Urinary bladder (tissue), 4 donors: ENCODE measurements around the gene PLAU. TPM values are rescaled to one million over a fixed set of nuclear protein-coding genes. Genes with fewer than 3 reads are reported as not detected.

Experiments used
- DNase-seq: peaks from one replicate; pipeline ENCODE4 v3.0.0-alpha.2; 2015; ENCODE audit errors: extremely low spot score
- H3K27ac ChIP-seq: one replicate; pipeline ENCODE4 v1.5.1; 2013; ENCODE audit warnings: low read depth, mild to moderate bottlenecking, moderate library complexity
- H3K36me3 ChIP-seq: one replicate; pipeline ENCODE4 v1.6.1; 2013; ENCODE audit warnings: mild to moderate bottlenecking, moderate library complexity; ENCODE audit not compliant: insufficient read depth
- H3K4me1 ChIP-seq: one replicate; pipeline ENCODE4 v1.6.1; 2013; ENCODE audit warnings: mild to moderate bottlenecking, moderate library complexity; ENCODE audit not compliant: insufficient read depth
- H3K4me3 ChIP-seq: one replicate; pipeline ENCODE4 v1.5.1; 2013; ENCODE audit warnings: low read depth, low read length
- WGBS: extraction: QIAGEN DNeasy Blood & Tissue Kit; methylation state at CpG from one replicate; pipeline ENCODE4 v1.1.7; 2013; 5-methylcytosine and 5-hydroxymethylcytosine counted together
- polyA plus RNA-seq: library from polyadenylated mRNA; stranded (reverse); fragments of 200-250 nt; gene quantifications from one replicate; pipeline ENCODE4 v1.2.3, GENCODE V29; 2013
- total RNA-seq: library from RNA; depleted of rRNA; stranded (reverse); fragments of >200 nt; gene quantifications from one replicate; pipeline ENCODE4 v1.2.3, GENCODE V29; 2014
- donor health status: healthy with polysubstance abuse.
- donor health status: healthy.

The PLAU gene
- total and polyA plus RNA-seq, 2 donors, result 9.5 to 10.0 TPM

GRCh38 chr10:73967022-73967429, 56.1 kb downstream of the PLAU start:
- H3K27ac ChIP-seq, result no peak overlapping the region
- H3K4me1 ChIP-seq, result no peaks in the 10 kb centered on the region

More at GRCh38 chr10:73967022-73967429, 56.1 kb downstream of the PLAU start:
- H3K4me3 ChIP-seq, result no peak overlapping the region
- 69% methylated on average over 4 of the region's 4 CpGs for WGBS
- no peaks in the 10 kb centered on the region for H3K36me3 ChIP-seq
- no peak for DNase-seq

Other genes starting within 250 kb of the PLAU start
- 8.0 TPM for gene AGAP5, start 213.0 kb upstream of the PLAU start, total RNA-seq
- gene AGAP5, start 213.0 kb upstream of the PLAU start, polyA plus RNA-seq, result 2.6 TPM
- 37.2 TPM for gene SEC24C, start 166.8 kb upstream of the PLAU start, total RNA-seq
- gene SEC24C, start 166.8 kb upstream of the PLAU start, polyA plus RNA-seq, result 47.6 TPM
- gene CHCHD1, start 129.1 kb upstream of the PLAU start, total RNA-seq, result 17.0 TPM
- 46.9 TPM for gene CHCHD1, start 129.1 kb upstream of the PLAU start, polyA plus RNA-seq
- gene ZSWIM8, start 125.5 kb upstream of the PLAU start, total RNA-seq, result 38.8 TPM
- gene ZSWIM8, start 125.5 kb upstream of the PLAU start, polyA plus RNA-seq, result 110 TPM
- 14.2 TPM for gene NDST2, start 99.5 kb upstream of the PLAU start, total RNA-seq
- gene NDST2, start 99.5 kb upstream of the PLAU start, polyA plus RNA-seq, result 19.3 TPM
- gene CAMK2G, start 36.6 kb upstream of the PLAU start, total RNA-seq, result 40.3 TPM
- 115 TPM for gene CAMK2G, start 36.6 kb upstream of the PLAU start, polyA plus RNA-seq
- gene VCL, start 87.0 kb downstream of the PLAU start, total RNA-seq, result 226 TPM
- 277 TPM for gene VCL, start 87.0 kb downstream of the PLAU start, polyA plus RNA-seq
- 34.7 TPM for gene AP3M1, start 239.7 kb downstream of the PLAU start, total RNA-seq
- gene AP3M1, start 239.7 kb downstream of the PLAU start, polyA plus RNA-seq, result 28.5 TPM
- gene ADK, start 240.1 kb downstream of the PLAU start, total RNA-seq, result 42.8 TPM
- 14.2 TPM for gene ADK, start 240.1 kb downstream of the PLAU start, polyA plus RNA-seq